ENCODE data around the gene TRAF4. TPM values are rescaled to one million over a fixed set of nuclear protein-coding genes. Genes with fewer than 3 reads are reported as not detected.
A peak's percentile ranks its signal among the peaks of the same experiment; 100 is the strongest.

Gene TRAF4
- total and polyA plus RNA-seq, 9 of the 15 experiments (the other 6 are each of a cell fraction or from before 2014, with no cell fraction given): 2.4 to 147 (median 72.4) TPM

DNA sequence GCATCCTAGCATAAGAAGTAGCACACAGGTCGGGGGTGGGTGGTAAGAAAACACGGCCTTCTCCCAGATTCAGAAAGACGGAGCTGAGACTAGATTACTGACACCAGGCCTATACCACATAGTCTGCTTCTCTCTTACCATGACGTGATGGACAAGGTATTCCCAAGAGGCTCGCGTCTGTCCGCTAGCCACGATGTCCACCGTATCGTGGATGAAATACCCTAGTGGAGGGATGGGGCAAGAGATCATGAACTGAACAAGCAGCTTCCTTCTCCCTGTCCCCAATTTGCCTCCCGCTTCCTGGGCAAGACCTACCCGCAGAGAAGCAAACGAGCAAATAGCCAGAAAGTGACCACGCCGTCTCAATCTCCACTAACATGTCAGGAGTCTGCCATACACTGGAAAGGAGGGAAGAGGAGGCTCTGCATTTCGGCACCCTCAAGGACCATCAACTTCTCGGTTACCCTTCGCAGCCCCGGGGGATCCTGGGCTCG, 18.6 kb upstream of the TRAF4 start (continued):
- TF ChIP-seq, protein P1, sequence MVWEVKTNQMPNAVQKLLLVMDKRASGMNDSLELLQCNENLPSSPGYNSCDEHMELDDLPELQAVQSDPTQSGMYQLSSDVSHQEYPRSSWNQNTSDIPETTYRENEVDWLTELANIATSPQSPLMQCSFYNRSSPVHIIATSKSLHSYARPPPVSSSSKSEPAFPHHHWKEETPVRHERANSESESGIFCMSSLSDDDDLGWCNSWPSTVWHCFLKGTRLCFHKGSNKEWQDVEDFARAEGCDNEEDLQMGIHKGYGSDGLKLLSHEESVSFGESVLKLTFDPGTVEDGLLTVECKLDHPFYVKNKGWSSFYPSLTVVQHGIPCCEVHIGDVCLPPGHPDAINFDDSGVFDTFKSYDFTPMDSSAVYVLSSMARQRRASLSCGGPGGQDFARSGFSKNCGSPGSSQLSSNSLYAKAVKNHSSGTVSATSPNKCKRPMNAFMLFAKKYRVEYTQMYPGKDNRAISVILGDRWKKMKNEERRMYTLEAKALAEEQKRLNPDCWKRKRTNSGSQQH (CRISPR knock-in tag; IDR thresholded peaks at IDR 0.05): peak; percentile 15; the same call in 1 of the 2 replicates
- TF ChIP-seq, protein P2, sequence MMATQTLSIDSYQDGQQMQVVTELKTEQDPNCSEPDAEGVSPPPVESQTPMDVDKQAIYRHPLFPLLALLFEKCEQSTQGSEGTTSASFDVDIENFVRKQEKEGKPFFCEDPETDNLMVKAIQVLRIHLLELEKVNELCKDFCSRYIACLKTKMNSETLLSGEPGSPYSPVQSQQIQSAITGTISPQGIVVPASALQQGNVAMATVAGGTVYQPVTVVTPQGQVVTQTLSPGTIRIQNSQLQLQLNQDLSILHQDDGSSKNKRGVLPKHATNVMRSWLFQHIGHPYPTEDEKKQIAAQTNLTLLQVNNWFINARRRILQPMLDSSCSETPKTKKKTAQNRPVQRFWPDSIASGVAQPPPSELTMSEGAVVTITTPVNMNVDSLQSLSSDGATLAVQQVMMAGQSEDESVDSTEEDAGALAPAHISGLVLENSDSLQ (IDR thresholded peaks at IDR 0.05): 0 out of 2 replicates have a peak, but pooled peaks have one; percentile 46
- TF ChIP-seq, protein P3, sequence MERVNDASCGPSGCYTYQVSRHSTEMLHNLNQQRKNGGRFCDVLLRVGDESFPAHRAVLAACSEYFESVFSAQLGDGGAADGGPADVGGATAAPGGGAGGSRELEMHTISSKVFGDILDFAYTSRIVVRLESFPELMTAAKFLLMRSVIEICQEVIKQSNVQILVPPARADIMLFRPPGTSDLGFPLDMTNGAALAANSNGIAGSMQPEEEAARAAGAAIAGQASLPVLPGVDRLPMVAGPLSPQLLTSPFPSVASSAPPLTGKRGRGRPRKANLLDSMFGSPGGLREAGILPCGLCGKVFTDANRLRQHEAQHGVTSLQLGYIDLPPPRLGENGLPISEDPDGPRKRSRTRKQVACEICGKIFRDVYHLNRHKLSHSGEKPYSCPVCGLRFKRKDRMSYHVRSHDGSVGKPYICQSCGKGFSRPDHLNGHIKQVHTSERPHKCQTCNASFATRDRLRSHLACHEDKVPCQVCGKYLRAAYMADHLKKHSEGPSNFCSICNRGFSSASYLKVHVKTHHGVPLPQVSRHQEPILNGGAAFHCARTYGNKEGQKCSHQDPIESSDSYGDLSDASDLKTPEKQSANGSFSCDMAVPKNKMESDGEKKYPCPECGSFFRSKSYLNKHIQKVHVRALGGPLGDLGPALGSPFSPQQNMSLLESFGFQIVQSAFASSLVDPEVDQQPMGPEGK (CRISPR knock-in tag; IDR thresholded peaks at IDR 0.05; ENCODE audit: borderline replicate concordance): peak; percentile 73
- TF ChIP-seq, protein P4, sequence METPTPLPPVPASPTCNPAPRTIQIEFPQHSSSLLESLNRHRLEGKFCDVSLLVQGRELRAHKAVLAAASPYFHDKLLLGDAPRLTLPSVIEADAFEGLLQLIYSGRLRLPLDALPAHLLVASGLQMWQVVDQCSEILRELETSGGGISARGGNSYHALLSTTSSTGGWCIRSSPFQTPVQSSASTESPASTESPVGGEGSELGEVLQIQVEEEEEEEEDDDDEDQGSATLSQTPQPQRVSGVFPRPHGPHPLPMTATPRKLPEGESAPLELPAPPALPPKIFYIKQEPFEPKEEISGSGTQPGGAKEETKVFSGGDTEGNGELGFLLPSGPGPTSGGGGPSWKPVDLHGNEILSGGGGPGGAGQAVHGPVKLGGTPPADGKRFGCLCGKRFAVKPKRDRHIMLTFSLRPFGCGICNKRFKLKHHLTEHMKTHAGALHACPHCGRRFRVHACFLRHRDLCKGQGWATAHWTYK (CRISPR knock-in tag; IDR thresholded peaks at IDR 0.05): 0 out of 2 replicates have a peak, but pooled peaks have one; percentile 44
- TF ChIP-seq, protein P5, sequence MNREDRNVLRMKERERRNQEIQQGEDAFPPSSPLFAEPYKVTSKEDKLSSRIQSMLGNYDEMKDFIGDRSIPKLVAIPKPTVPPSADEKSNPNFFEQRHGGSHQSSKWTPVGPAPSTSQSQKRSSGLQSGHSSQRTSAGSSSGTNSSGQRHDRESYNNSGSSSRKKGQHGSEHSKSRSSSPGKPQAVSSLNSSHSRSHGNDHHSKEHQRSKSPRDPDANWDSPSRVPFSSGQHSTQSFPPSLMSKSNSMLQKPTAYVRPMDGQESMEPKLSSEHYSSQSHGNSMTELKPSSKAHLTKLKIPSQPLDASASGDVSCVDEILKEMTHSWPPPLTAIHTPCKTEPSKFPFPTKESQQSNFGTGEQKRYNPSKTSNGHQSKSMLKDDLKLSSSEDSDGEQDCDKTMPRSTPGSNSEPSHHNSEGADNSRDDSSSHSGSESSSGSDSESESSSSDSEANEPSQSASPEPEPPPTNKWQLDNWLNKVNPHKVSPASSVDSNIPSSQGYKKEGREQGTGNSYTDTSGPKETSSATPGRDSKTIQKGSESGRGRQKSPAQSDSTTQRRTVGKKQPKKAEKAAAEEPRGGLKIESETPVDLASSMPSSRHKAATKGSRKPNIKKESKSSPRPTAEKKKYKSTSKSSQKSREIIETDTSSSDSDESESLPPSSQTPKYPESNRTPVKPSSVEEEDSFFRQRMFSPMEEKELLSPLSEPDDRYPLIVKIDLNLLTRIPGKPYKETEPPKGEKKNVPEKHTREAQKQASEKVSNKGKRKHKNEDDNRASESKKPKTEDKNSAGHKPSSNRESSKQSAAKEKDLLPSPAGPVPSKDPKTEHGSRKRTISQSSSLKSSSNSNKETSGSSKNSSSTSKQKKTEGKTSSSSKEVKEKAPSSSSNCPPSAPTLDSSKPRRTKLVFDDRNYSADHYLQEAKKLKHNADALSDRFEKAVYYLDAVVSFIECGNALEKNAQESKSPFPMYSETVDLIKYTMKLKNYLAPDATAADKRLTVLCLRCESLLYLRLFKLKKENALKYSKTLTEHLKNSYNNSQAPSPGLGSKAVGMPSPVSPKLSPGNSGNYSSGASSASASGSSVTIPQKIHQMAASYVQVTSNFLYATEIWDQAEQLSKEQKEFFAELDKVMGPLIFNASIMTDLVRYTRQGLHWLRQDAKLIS (CRISPR knock-in tag; IDR thresholded peaks at IDR 0.05): no peak; the same call in 1 of the 2 replicates
- TF ChIP-seq, protein P6, sequence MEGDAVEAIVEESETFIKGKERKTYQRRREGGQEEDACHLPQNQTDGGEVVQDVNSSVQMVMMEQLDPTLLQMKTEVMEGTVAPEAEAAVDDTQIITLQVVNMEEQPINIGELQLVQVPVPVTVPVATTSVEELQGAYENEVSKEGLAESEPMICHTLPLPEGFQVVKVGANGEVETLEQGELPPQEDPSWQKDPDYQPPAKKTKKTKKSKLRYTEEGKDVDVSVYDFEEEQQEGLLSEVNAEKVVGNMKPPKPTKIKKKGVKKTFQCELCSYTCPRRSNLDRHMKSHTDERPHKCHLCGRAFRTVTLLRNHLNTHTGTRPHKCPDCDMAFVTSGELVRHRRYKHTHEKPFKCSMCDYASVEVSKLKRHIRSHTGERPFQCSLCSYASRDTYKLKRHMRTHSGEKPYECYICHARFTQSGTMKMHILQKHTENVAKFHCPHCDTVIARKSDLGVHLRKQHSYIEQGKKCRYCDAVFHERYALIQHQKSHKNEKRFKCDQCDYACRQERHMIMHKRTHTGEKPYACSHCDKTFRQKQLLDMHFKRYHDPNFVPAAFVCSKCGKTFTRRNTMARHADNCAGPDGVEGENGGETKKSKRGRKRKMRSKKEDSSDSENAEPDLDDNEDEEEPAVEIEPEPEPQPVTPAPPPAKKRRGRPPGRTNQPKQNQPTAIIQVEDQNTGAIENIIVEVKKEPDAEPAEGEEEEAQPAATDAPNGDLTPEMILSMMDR (IDR thresholded peaks at IDR 0.05 in 2 of 3, conservative IDR thresholded peaks at IDR 0.05 in 1 of 3; ENCODE audit: insufficient read depth in 2 of 3, low read depth in 1 of 3, low read length in 3 of 3): peak in 1 of 3 experiments; percentile 36; a peak in 2 of 6 replicates
- TF ChIP-seq PTBP1 (IDR thresholded peaks at IDR 0.05; ENCODE audit: low read depth, low read length): 0 out of 2 replicates have a peak, but pooled peaks have one; percentile 17
- no peak for TF ChIP-seq ZNF316 (IDR thresholded peaks at IDR 0.05)
- TF ChIP-seq ESRRB (CRISPR knock-in tag; IDR thresholded peaks at IDR 0.05; ENCODE audit: borderline replicate concordance): no peak
- TF ChIP-seq, protein P7, sequence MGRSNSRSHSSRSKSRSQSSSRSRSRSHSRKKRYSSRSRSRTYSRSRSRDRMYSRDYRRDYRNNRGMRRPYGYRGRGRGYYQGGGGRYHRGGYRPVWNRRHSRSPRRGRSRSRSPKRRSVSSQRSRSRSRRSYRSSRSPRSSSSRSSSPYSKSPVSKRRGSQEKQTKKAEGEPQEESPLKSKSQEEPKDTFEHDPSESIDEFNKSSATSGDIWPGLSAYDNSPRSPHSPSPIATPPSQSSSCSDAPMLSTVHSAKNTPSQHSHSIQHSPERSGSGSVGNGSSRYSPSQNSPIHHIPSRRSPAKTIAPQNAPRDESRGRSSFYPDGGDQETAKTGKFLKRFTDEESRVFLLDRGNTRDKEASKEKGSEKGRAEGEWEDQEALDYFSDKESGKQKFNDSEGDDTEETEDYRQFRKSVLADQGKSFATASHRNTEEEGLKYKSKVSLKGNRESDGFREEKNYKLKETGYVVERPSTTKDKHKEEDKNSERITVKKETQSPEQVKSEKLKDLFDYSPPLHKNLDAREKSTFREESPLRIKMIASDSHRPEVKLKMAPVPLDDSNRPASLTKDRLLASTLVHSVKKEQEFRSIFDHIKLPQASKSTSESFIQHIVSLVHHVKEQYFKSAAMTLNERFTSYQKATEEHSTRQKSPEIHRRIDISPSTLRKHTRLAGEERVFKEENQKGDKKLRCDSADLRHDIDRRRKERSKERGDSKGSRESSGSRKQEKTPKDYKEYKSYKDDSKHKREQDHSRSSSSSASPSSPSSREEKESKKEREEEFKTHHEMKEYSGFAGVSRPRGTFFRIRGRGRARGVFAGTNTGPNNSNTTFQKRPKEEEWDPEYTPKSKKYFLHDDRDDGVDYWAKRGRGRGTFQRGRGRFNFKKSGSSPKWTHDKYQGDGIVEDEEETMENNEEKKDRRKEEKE (IDR thresholded peaks at IDR 0.05; ENCODE audit: borderline replicate concordance in 1 of 2, control insufficient read depth in 1 of 2, low read depth in 2 of 2, low read length in 1 of 2): 0 out of 4 replicates have a peak, but pooled peaks of 1 of the 2 experiments have one; percentile 23

All from K562 (cell line).